GM11168 (cell line): ENCODE results near the gene ZNF580.

Source experiments
- in situ Hi-C: fragments of 300-500 bp; cut with MboI; formaldehyde crosslinking; loops from one replicate; pipeline ENCODE4 v1.12.0; 2022; ENCODE audit warnings: low sequenced_read_pairs; ENCODE audit not compliant: unreplicated experiment

The ZNF580 gene

DNA sequence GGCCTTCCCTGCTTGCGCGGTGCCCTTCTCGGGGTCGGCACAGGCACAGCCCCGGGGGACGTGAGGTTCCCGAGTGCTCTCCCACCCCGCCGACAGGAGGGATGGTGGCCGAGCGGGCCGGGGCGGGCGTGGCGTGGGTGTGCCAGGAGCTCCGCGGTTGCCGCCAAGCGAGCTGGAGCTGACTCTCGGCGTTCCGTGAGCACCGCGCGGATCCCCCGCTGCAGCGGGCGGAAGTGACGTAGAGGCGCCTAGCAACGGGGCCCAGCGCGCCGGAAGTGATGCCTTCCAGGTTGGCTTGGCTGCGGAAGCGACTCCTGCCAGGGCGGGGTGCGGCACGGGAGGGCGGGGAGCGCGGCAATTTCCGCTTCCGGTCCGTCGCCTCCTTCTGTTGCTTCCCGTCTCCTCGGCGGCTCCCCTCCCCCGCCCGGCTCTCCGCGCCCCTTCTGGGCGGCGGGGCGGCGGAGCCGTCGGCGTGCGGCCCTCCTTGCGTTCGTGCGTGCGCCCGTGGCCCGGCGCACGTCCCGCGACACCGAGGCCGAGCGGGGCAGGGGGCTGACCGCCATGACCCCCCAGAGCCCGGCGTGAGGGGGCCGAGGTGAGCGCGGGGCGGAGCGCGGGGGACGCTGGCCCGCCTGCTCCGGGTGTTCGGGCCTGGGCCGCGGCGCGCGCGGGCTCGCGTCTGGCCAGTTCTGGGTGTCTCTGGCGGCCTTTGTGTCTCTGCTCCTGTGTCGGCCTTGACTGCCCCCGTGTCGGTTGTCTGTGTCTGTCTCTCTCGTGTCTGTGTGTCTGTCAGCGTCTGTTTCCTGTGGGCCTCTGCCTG, 34.2 kb downstream of the ZNF580 start, which contains the start of gene EPN1:
TSS of gene EPN1 (plus strand) at position 386 of the 820 bp plus-strand sequence. CDS start 3,402 bp downstream, outside the sequence.
- in situ Hi-C loops, result no loop called here

DNA sequence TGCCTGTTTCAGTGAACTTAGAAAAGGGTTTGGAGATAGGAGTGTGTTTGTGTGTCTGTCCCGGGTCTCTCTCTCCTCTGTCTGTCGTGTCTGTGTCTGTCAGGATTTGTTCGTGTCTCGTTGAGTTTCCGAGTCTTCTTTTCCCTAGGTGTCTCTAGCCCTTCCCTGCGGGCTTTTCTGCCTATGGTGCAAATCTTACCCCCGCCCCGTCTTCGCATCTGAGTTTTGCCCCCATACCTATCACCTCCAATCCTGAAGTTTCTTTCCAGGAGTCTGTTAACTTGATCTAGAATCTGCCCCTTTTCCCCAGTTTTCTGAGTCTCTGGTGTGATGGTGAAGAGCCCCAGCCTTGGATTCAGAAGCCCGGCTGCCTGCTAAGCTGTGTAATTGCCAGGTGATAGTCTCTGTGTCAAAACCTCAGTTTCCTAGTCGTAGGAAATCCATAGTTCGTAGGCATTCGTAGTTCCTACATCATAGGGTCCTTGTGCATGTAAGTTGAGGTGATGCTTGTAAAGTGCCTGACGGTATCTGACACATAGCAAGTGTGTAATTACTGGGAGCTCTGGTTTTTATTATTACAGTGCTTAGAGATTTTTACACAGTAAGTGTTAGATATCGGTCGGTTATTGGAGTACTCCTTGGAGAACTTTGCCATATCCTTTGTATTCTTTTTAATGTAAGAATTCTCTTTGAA, 35.0 kb downstream of the ZNF580 start:
- in situ Hi-C loops, result no loop called here

- in situ Hi-C loops, result no loop called here
These were observed 35.6 kb downstream of the ZNF580 start for GRCh38 chr19:55676383-55676782.

DNA sequence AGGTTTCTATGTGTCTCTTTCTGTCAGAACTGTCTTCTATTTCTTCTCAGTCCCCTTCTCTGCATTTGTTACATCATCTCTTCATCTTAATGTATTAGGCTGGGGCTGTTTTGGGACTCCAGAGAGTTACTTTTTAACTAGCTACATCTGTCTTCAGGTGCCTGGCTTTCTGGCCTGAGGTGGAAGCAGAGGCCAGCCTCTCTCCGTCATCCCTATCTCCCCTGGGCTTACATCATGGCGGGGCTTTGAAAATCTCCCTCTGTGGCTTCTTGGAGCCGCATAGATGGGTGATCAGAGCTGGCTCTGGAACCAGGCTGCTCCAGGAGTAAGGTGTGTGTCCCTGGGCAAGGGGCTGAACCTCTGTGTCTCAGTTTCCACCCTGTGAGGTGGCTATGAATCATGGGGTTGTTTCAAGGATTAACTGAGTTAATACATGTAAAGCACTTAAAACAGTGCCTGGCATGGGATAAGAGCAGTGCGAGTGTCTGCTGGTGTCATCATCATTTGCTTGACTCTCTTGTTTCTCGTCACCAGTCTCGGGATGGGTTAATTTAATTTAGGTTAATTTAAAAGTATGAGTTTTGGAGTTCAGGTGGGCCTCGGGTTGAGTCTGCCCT, 36.2 kb downstream of the ZNF580 start:
- in situ Hi-C loops, result no loop called here

DNA sequence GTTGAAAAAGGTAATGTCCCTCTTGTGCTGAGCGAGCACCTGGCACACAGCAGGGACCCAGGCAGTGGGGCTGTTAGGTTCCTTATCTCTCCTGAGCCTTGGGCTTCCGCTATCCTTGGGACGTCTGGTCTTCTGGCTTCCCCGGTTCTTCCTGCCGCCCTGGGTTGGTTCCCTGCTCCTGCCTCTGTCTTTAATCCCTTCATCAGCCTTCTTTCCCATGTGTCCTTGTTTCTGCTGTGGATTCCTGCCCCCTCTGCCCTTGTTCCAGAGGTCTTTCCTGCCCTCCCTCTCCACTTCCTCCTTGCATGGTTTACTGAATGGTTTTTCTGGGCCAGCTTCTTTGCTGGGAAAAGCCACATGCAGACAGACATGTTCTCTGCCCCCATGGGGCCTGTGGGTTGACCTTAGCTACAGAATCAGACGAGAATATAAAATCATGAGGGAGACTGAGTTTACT, 36.8 kb downstream of the ZNF580 start:
- in situ Hi-C loops, result no loop called here

GRCh38 chr19:55678121-55678671, 37.4 kb downstream of the ZNF580 start:
- in situ Hi-C loops, result no loop called here

DNA sequence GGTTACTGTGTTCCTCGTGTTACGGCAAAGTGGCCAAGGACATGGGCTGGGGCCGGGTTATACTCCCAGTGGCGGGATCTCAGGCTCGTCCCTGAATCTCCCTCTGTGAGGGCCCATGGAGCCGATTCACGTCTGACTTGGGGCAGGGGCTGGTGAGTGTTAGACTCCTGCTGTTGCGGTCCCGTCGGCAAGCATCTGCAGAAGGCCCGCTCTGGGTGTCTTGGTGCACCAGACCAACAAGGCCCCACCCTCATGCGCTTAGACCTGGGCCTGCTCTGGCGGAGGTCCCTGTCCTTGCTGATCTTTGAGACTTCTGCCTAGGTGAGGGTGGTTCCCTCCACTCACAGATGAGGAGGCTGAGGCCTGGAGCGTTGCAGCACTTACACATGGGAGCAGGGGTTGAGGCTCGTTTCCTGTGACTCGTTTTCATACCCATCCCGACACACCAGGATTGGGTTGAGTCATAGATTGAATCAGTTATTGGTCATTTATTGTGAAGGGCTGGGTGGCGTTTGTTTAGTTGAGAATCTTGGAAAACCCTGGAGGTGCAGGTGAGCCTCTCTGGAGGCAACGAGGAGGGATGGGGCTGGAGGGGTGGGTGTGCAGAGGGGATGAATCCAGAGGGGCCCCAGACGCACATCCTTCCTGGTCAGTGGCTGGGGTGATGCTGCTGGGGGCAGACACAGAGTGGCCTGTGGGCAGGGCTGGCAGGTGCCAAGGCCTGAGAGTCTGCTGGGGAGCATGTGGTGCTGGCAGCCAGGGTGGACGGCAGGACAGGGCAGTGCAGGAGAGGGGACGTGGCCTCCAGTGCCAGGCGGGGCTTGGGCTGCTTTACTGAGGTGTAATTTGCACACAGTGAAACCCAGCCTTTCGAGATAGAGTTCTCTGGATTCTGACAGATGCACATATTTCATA, 38.8 kb downstream of the ZNF580 start:
- in situ Hi-C loops, result no loop called here

GRCh38 chr19:55680339-55681130, 39.7 kb downstream of the ZNF580 start:
- in situ Hi-C loops, result no loop called here

GRCh38 chr19:55681131-55682092, 40.6 kb downstream of the ZNF580 start:
- in situ Hi-C loops, result no loop called here

- in situ Hi-C loops, result no loop called here
These were observed 42.9 kb downstream of the ZNF580 start for GRCh38 chr19:55683449-55684261.

DNA sequence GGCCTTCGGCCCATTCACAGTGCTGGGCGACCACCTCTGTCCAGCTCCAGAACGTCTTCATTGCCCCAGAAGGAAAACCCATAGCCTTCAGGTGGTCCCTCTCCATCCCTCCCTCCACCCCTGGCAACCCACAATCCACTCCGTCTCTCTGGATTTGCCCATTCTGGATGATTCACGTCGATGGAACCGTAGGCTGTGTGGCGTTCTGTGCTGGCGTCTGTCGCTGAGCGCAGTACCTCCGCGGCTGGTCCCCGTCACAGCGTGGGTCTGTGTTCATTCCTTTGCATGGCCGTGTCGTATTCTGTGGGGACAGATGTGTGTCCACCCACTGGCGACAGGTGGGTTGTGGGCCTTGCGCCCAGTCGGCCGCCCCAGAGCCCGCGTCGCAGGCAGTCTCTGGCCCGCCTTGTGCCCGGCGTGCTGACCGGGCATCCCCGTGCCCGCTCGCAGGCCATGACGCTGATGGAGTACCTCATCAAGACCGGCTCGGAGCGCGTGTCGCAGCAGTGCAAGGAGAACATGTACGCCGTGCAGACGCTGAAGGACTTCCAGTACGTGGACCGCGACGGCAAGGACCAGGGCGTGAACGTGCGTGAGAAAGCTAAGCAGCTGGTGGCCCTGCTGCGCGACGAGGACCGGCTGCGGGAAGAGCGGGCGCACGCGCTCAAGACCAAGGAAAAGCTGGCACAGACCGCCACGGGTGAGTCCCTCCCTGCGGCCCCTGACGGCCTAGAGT, 44.3 kb downstream of the ZNF580 start:
- in situ Hi-C loops, result no loop called here

GRCh38 chr19:55685776-55686175, 45.0 kb downstream of the ZNF580 start:
- in situ Hi-C loops, result no loop called here

- in situ Hi-C loops, result no loop called here
These were observed 45.7 kb downstream of the ZNF580 start for GRCh38 chr19:55686311-55687050.

GRCh38 chr19:55687281-55688201, 46.7 kb downstream of the ZNF580 start:
- in situ Hi-C loops, result no loop called here
